ENCODE measurements around the gene THADA. TPM values are rescaled to one million over a fixed set of nuclear protein-coding genes. Genes with fewer than 3 reads are reported as not detected.

Gene THADA
- total RNA-seq, 2 donors from 2014 or later, result 14.5 to 16.1 TPM

- no peak for TF ChIP-seq CTCF (IDR thresholded peaks at IDR 0.05)
Observed at GRCh38 chr2:43421194-43421593, 174.6 kb downstream of the THADA start.

GRCh38 chr2:43420389-43420801, 175.4 kb downstream of the THADA start:
- Histone ChIP-seq H3K27ac (no peak overlapping the region), H3K36me3 (no peaks in the 10 kb centered on the region), H3K27me3 (no peaks in the 10 kb centered on the region), H3K4me3 (no peak overlapping the region), H3K4me1 (peaks cover 0 to 28% of the 10 kb centered on the region in 2 donors), H3K9me3 (no peaks in the 10 kb centered on the region)
- TF ChIP-seq CTCF (IDR thresholded peaks at IDR 0.05), result no peak
- DNase-seq (ENCODE audit: low spot score), result no peak

More at GRCh38 chr2:43421194-43421593, 174.6 kb downstream of the THADA start:
- Histone ChIP-seq H3K4me3 (no peak overlapping the region), H3K27ac (no peak overlapping the region), H3K9me3 (no peaks in the 10 kb centered on the region), H3K27me3 (no peaks in the 10 kb centered on the region), H3K4me1 (peaks cover 0 to 23% of the 10 kb centered on the region in 2 donors), H3K36me3 (no peaks in the 10 kb centered on the region)
- no peak for DNase-seq (ENCODE audit: low spot score)

GRCh38 chr2:43419876-43420275, 176.0 kb downstream of the THADA start:
- no peaks in the 10 kb centered on the region for H3K36me3 ChIP-seq
- peaks cover 0 to 33% of the 10 kb centered on the region in 2 donors for H3K4me1 ChIP-seq
- DNase-seq (ENCODE audit: low spot score), result no peak
- no peak for TF ChIP-seq CTCF (IDR thresholded peaks at IDR 0.05)
- H3K27me3 ChIP-seq, result no peaks in the 10 kb centered on the region
- H3K27ac ChIP-seq, result no peak overlapping the region
- H3K4me3 ChIP-seq, result no peak overlapping the region
- no peaks in the 10 kb centered on the region for H3K9me3 ChIP-seq

- peaks cover 0 to 39% of the 10 kb centered on the region in 2 donors for H3K4me1 ChIP-seq
Observed at GRCh38 chr2:43419243-43419642, 176.6 kb downstream of the THADA start.

GRCh38 chr2:43418680-43419079, 177.2 kb downstream of the THADA start:
- peaks cover 0 to 42% of the 10 kb centered on the region in 2 donors for H3K4me1 ChIP-seq
- H3K4me3 ChIP-seq, result no peak overlapping the region
- no peaks in the 10 kb centered on the region for H3K36me3 ChIP-seq

More at GRCh38 chr2:43419243-43419642, 176.6 kb downstream of the THADA start:
- no peak overlapping the region for H3K4me3 ChIP-seq
- no peaks in the 10 kb centered on the region for H3K9me3 ChIP-seq
- no peak for TF ChIP-seq CTCF (IDR thresholded peaks at IDR 0.05)
- no peaks in the 10 kb centered on the region for H3K36me3 ChIP-seq
- no peak overlapping the region for H3K27ac ChIP-seq
- DNase-seq (ENCODE audit: low spot score), result no peak
- no peaks in the 10 kb centered on the region for H3K27me3 ChIP-seq

More at GRCh38 chr2:43418680-43419079, 177.2 kb downstream of the THADA start:
- H3K27me3 ChIP-seq, result no peaks in the 10 kb centered on the region
- H3K9me3 ChIP-seq, result no peaks in the 10 kb centered on the region
- no peak overlapping the region for H3K27ac ChIP-seq
- no peak for TF ChIP-seq CTCF (IDR thresholded peaks at IDR 0.05)
- DNase-seq (ENCODE audit: low spot score), result no peak

All from right atrium auricular region (tissue), 2 donors.